ENCODE measurements around the gene MMS19. TPM values are rescaled to one million over a fixed set of nuclear protein-coding genes. Genes with fewer than 3 reads are reported as not detected.

MMS19 gene
- 10 to 100 TPM; 80.4 to 90.2 (median 88.4) TPM for total RNA-seq

GRCh38 chr10:97498076-97498840, at the start of gene MMS19:
Gene MMS19, minus strand, starts transcription at chr10:97498422. Its CDS starts 38 bp downstream, at chr10:97498384.
- H3K27me3 ChIP-seq, result no peaks in the 10 kb centered on the region
- peak within 1 kb of the TSS; percentile 69 to 96 (median 94) for H3K27ac ChIP-seq
- 1% methylated on average over 37 to 64 of the region's 73 CpGs for WGBS, 2 donors
- peak in 2 of 5 experiments; percentile 21 to 48 for TF ChIP-seq CTCF (IDR thresholded peaks at IDR 0.05)
- peak; percentile 88 to 97 for TF ChIP-seq EP300 (IDR thresholded peaks at IDR 0.05)
- peak; percentile 70 to 77 for TF ChIP-seq POLR2A (IDR thresholded peaks at IDR 0.05)
- peaks cover 0 to 55% (median 28%) of the 10 kb centered on the region in 4 donors for H3K4me1 ChIP-seq
- DNase-seq (ENCODE audit: low spot score in 2 of 2), result peak; percentile 99 to 100
- H3K4me3 ChIP-seq, result peak within 1 kb of the TSS; percentile 72 to 94 (median 90)
- no peaks in the 10 kb centered on the region for H3K9me3 ChIP-seq
- H3K36me3 ChIP-seq, result peaks cover 0 to 2% (median 0%) of the 10 kb centered on the region in 3 donors

- Histone ChIP-seq H3K4me1 (peaks cover 0 to 54% (median 18%) of the 10 kb centered on the region in 4 donors), H3K9me3 (no peaks in the 10 kb centered on the region), H3K4me3 (no peak overlapping the region), H3K27ac (no peak overlapping the region), H3K27me3 (no peaks in the 10 kb centered on the region), H3K36me3 (no peaks in the 10 kb centered on the region)
- WGBS, 2 donors, result 56 to 71% methylated on average over 4 of the region's 4 CpGs
- no peak for DNase-seq (ENCODE audit: low spot score in 2 of 2)
- TF ChIP-seq CTCF (IDR thresholded peaks at IDR 0.05) (no peak), EP300 (IDR thresholded peaks at IDR 0.05) (no peak), POLR2A (IDR thresholded peaks at IDR 0.05) (no peak)
Measured at GRCh38 chr10:97547962-97548361, 49.7 kb upstream of the MMS19 start.

- Histone ChIP-seq H3K27ac (no peak overlapping the region), H3K4me1 (peaks cover 0 to 61% (median 23%) of the 10 kb centered on the region in 4 donors), H3K4me3 (no peak overlapping the region), H3K27me3 (no peaks in the 10 kb centered on the region), H3K36me3 (no peaks in the 10 kb centered on the region), H3K9me3 (no peaks in the 10 kb centered on the region)
- no peak for DNase-seq (ENCODE audit: low spot score in 2 of 2)
- 49 to 53% methylated on average over 4 of the region's 4 CpGs for WGBS, 2 donors
- TF ChIP-seq CTCF (IDR thresholded peaks at IDR 0.05) (no peak), POLR2A (IDR thresholded peaks at IDR 0.05) (no peak), EP300 (IDR thresholded peaks at IDR 0.05) (no peak)
Measured at GRCh38 chr10:97547271-97547600, 49.0 kb upstream of the MMS19 start.

- WGBS, 2 donors, result 77 to 78% methylated on average over 18 of the region's 18 CpGs
- Histone ChIP-seq H3K27ac (no peak overlapping the region), H3K9me3 (no peaks in the 10 kb centered on the region), H3K4me3 (no peak overlapping the region), H3K27me3 (no peaks in the 10 kb centered on the region), H3K4me1 (peaks cover 0 to 67% (median 28%) of the 10 kb centered on the region in 4 donors), H3K36me3 (no peaks in the 10 kb centered on the region)
- TF ChIP-seq CTCF (IDR thresholded peaks at IDR 0.05) (no peak), POLR2A (IDR thresholded peaks at IDR 0.05) (no peak), EP300 (IDR thresholded peaks at IDR 0.05) (no peak)
- DNase-seq (ENCODE audit: low spot score in 2 of 2), result no peak
Measured at GRCh38 chr10:97546456-97547270, 48.4 kb upstream of the MMS19 start.
